Neural cell (in vitro differentiated cells): Measurements from ENCODE around the gene HOXC10.

Experiments used
- CTCF ChIP-seq: fragments of 450-650 bp; IDR thresholded peaks from 2 replicates; pipeline ENCODE4 v1.5.1; 2014; ENCODE audit warnings: antibody characterized with exemption, mild to moderate bottlenecking, moderate library complexity; ENCODE audit not compliant: poor library complexity, severe bottlenecking
- EP300 ChIP-seq: fragments of 450-650 bp; conservative IDR thresholded peaks from 2 replicates; pipeline ENCODE4 v1.6.1; 2014; ENCODE audit warnings: antibody characterized with exemption, mild to moderate bottlenecking, moderate library complexity; ENCODE audit not compliant: poor library complexity, severe bottlenecking
- EZH2 ChIP-seq: fragments of 200-600, 300-800 bp; shearing (Covaris generic), sonication (generic); IDR thresholded peaks from 2 replicates; pipeline ENCODE4 v1.6.1; 2014; ENCODE audit warnings: antibody characterized with exemption, low read length, borderline replicate concordance, mild to moderate bottlenecking; ENCODE audit not compliant: insufficient read depth, poor library complexity, severe bottlenecking
- MXI1 ChIP-seq: fragments of 450-650 bp; conservative IDR thresholded peaks from 2 replicates; pipeline ENCODE4 v1.6.1; 2014; ENCODE audit warnings: antibody characterized with exemption, mild to moderate bottlenecking; ENCODE audit not compliant: poor library complexity, severe bottlenecking
- POLR2AphosphoS5 ChIP-seq: IDR thresholded peaks from 2 replicates; pipeline ENCODE4 v1.6.1; 2012
- RAD21 ChIP-seq: fragments of 450-650 bp; conservative IDR thresholded peaks from 2 replicates; pipeline ENCODE4 v1.6.1; 2014; ENCODE audit warnings: antibody characterized with exemption, mild to moderate bottlenecking, moderate library complexity
- REST ChIP-seq: IDR thresholded peaks from 2 replicates; pipeline ENCODE4 v1.6.1; 2012; ENCODE audit warnings: borderline replicate concordance
- SMC3 ChIP-seq: fragments of 450-650 bp; conservative IDR thresholded peaks from 2 replicates; pipeline ENCODE4 v1.6.1; 2014; ENCODE audit warnings: antibody characterized with exemption, mild to moderate bottlenecking, moderate library complexity; ENCODE audit not compliant: poor library complexity
- TAF1 ChIP-seq: IDR thresholded peaks from 2 replicates; pipeline ENCODE4 v1.6.1; 2012; ENCODE audit warnings: low read depth

GRCh38 chr12:53954694-53955035, 30.3 kb upstream of the HOXC10 start, which contains the start of gene HOXC12:
- TF ChIP-seq EP300 (no peak), CTCF (no peak), EZH2 (no peak), RAD21 (no peak), POLR2AphosphoS5 (no peak), REST (no peak), TAF1 (no peak), SMC3 (no peak), MXI1 (no peak)
